ENCODE data around the gene PSME3IP1.

DNA sequence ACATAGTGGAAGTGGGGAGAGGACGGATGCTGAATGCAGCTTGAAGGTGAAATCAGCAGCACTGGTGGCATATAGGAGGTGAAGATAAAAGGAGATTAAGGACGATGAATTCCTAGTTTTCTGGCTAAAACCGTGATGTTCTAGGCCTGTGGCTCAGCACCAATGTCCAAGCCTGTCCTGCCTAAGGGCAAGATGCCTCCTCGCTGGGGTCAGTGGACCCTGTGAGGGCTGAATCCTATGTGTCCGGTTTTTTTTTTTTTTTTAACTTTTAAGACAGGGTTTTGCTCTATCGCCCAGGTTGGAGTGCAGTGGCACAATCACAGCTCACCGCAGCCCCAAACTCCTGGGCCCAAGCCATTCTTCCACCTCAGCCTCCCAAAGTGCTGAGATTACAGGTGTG is 80.7 kb downstream of the PSME3IP1 start:
- TF ChIP-seq, protein P1, sequence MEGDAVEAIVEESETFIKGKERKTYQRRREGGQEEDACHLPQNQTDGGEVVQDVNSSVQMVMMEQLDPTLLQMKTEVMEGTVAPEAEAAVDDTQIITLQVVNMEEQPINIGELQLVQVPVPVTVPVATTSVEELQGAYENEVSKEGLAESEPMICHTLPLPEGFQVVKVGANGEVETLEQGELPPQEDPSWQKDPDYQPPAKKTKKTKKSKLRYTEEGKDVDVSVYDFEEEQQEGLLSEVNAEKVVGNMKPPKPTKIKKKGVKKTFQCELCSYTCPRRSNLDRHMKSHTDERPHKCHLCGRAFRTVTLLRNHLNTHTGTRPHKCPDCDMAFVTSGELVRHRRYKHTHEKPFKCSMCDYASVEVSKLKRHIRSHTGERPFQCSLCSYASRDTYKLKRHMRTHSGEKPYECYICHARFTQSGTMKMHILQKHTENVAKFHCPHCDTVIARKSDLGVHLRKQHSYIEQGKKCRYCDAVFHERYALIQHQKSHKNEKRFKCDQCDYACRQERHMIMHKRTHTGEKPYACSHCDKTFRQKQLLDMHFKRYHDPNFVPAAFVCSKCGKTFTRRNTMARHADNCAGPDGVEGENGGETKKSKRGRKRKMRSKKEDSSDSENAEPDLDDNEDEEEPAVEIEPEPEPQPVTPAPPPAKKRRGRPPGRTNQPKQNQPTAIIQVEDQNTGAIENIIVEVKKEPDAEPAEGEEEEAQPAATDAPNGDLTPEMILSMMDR (IDR thresholded peaks at IDR 0.05; ENCODE audit: low read depth, low read length, poor library complexity, severe bottlenecking), result no peak
- no peak for TF ChIP-seq EZH2phosphoT487 (IDR thresholded peaks at IDR 0.05; ENCODE audit: borderline replicate concordance, low read length)

Measured in DOHH2 (cell line).